GM21360 (cell line): ENCODE results near the gene MARCHF3.
"Not testable (repeated sequence)": the region's sequence is repeated elsewhere in the genome, so short reads cannot be mapped to it uniquely, and the experiment has no call there.

Experiments
- ATAC-seq: cut with Tn5 transposase; IDR thresholded peaks from one replicate; pipeline ENCODE4 v1.9.1; 2021; ENCODE audit warnings: mild to moderate bottlenecking, moderate library complexity; ENCODE audit not compliant: unreplicated experiment

The MARCHF3 gene

GRCh38 chr5:126961128-126961527, 69.2 kb downstream of the MARCHF3 start:
- ATAC-seq: no peak

GRCh38 chr5:126959188-126959587, 71.2 kb downstream of the MARCHF3 start:
- ATAC-seq: no peak

GRCh38 chr5:126956991-126957390, 73.4 kb downstream of the MARCHF3 start:
- ATAC-seq: no peak

- no peak for ATAC-seq
These were observed 75.4 kb downstream of the MARCHF3 start for GRCh38 chr5:126954981-126955380.

- ATAC-seq: no peak
These were observed 76.7 kb downstream of the MARCHF3 start for GRCh38 chr5:126953640-126954039.

- no peak for ATAC-seq
These were observed 80.9 kb downstream of the MARCHF3 start for GRCh38 chr5:126949475-126949874.

- ATAC-seq: no peak
These were observed 81.9 kb downstream of the MARCHF3 start for GRCh38 chr5:126948453-126948852.

GRCh38 chr5:126948011-126948355, 82.4 kb downstream of the MARCHF3 start:
- no peak for ATAC-seq

- no peak for ATAC-seq
These were observed 83.0 kb downstream of the MARCHF3 start for GRCh38 chr5:126947146-126948010.

GRCh38 chr5:126942908-126943307, 87.5 kb downstream of the MARCHF3 start:
- ATAC-seq: not testable (repeated sequence)

GRCh38 chr5:126941403-126941802, 89.0 kb downstream of the MARCHF3 start:
- ATAC-seq: no peak

GRCh38 chr5:126939887-126940286, 90.5 kb downstream of the MARCHF3 start:
- ATAC-seq: no peak

- no peak for ATAC-seq
These were observed 91.9 kb downstream of the MARCHF3 start for GRCh38 chr5:126938466-126938865.

GRCh38 chr5:126937771-126938170, 92.6 kb downstream of the MARCHF3 start:
- ATAC-seq: no peak

- no peak for ATAC-seq
These were observed 93.5 kb downstream of the MARCHF3 start for GRCh38 chr5:126936775-126937418.

- ATAC-seq: no peak
These were observed 98.2 kb downstream of the MARCHF3 start for GRCh38 chr5:126931963-126932660.

GRCh38 chr5:126928041-126928440, 102.3 kb downstream of the MARCHF3 start:
- ATAC-seq: no peak

- ATAC-seq: no peak
These were observed 102.9 kb downstream of the MARCHF3 start for GRCh38 chr5:126927429-126927828.

GRCh38 chr5:126926187-126926586, 104.2 kb downstream of the MARCHF3 start:
- ATAC-seq: no peak

- no peak for ATAC-seq
These were observed 104.9 kb downstream of the MARCHF3 start for GRCh38 chr5:126925482-126925881.

GRCh38 chr5:126924331-126925033, 105.9 kb downstream of the MARCHF3 start:
- ATAC-seq: no peak
